Fibroblast of lung (primary cell): ENCODE results near the gene TLCD3B.

Experiments
- CTCF ChIP-seq, 2 donors: IDR thresholded peaks in 1 of 2; conservative IDR thresholded peaks in 1 of 2; 1 replicate in 1 of 2; 2 replicates in 1 of 2; pipeline ENCODE4 v1.5.1; 2011 to 2012; ENCODE audit warnings: low read length in 2 of 2, control low read depth in 1 of 2, inconsistent platforms in 1 of 2, low read depth in 1 of 2, mild to moderate bottlenecking in 1 of 2
- EZH2 ChIP-seq: IDR thresholded peaks from 2 replicates; pipeline ENCODE4 v1.5.1; 2012; ENCODE audit warnings: low read length, control low read depth, mild to moderate bottlenecking; ENCODE audit errors: missing control alignments

- TF ChIP-seq CTCF (conservative IDR thresholded peaks at IDR 0.05 in 1 of 2, IDR thresholded peaks at IDR 0.05 in 1 of 2; ENCODE audit: low read depth in 1 of 2, low read length in 2 of 2) (no peak), EZH2 (no peak)
Observed at GRCh38 chr16:29992344-29992967, 38.6 kb downstream of the TLCD3B start.
